ENCODE measurements around the gene ADAMTS17. TPM values are rescaled to one million over a fixed set of nuclear protein-coding genes. Genes with fewer than 3 reads are reported as not detected.

The ADAMTS17 gene
- total RNA-seq, 1 donor = 7.6 TPM

- H3K27me3 ChIP-seq (ENCODE audit: insufficient read depth, low read length) = no peaks in the 10 kb centered on the region
- H3K9me3 ChIP-seq (ENCODE audit: low read depth, low read length) = no peaks in the 10 kb centered on the region
- H3K4me1 ChIP-seq (ENCODE audit: insufficient read depth, low read length) = no peaks in the 10 kb centered on the region
- no peak overlapping the region for H3K4me3 ChIP-seq (ENCODE audit: low read length)
Measured at GRCh38 chr15:100244796-100245486, 96.8 kb downstream of the ADAMTS17 start.

GRCh38 chr15:100242989-100243388 lies 98.8 kb downstream of the ADAMTS17 start:
- Histone ChIP-seq H3K4me1 (ENCODE audit: insufficient read depth, low read length) (no peaks in the 10 kb centered on the region), H3K9me3 (ENCODE audit: low read depth, low read length) (no peaks in the 10 kb centered on the region), H3K4me3 (ENCODE audit: low read length) (no peak overlapping the region), H3K27me3 (ENCODE audit: insufficient read depth, low read length) (no peaks in the 10 kb centered on the region)

- Histone ChIP-seq H3K4me3 (ENCODE audit: low read length) (no peak overlapping the region), H3K4me1 (ENCODE audit: insufficient read depth, low read length) (no peaks in the 10 kb centered on the region), H3K9me3 (ENCODE audit: low read depth, low read length) (no peaks in the 10 kb centered on the region), H3K27me3 (ENCODE audit: insufficient read depth, low read length) (no peaks in the 10 kb centered on the region)
Measured at GRCh38 chr15:100241572-100242482, 99.9 kb downstream of the ADAMTS17 start.

GRCh38 chr15:100236981-100237720 lies 104.6 kb downstream of the ADAMTS17 start:
- no peaks in the 10 kb centered on the region for H3K9me3 ChIP-seq (ENCODE audit: low read depth, low read length)
- H3K4me3 ChIP-seq (ENCODE audit: low read length) = no peak overlapping the region
- H3K4me1 ChIP-seq (ENCODE audit: insufficient read depth, low read length) = no peaks in the 10 kb centered on the region
- H3K27me3 ChIP-seq (ENCODE audit: insufficient read depth, low read length) = no peaks in the 10 kb centered on the region

- Histone ChIP-seq H3K27me3 (ENCODE audit: insufficient read depth, low read length) (no peaks in the 10 kb centered on the region), H3K9me3 (ENCODE audit: low read depth, low read length) (no peaks in the 10 kb centered on the region), H3K4me1 (ENCODE audit: insufficient read depth, low read length) (peaks cover 3% of the 10 kb centered on the region), H3K4me3 (ENCODE audit: low read length) (no peak overlapping the region)
Measured at GRCh38 chr15:100235030-100235617, 106.7 kb downstream of the ADAMTS17 start.

- H3K4me3 ChIP-seq (ENCODE audit: low read length) = no peak overlapping the region
- no peaks in the 10 kb centered on the region for H3K9me3 ChIP-seq (ENCODE audit: low read depth, low read length)
- no peaks in the 10 kb centered on the region for H3K27me3 ChIP-seq (ENCODE audit: insufficient read depth, low read length)
- H3K4me1 ChIP-seq (ENCODE audit: insufficient read depth, low read length) = peaks cover 9% of the 10 kb centered on the region
Measured at GRCh38 chr15:100234158-100235029, 107.4 kb downstream of the ADAMTS17 start.

- peaks cover 9% of the 10 kb centered on the region for H3K4me1 ChIP-seq (ENCODE audit: insufficient read depth, low read length)
- no peak overlapping the region for H3K4me3 ChIP-seq (ENCODE audit: low read length)
- no peaks in the 10 kb centered on the region for H3K27me3 ChIP-seq (ENCODE audit: insufficient read depth, low read length)
- H3K9me3 ChIP-seq (ENCODE audit: low read depth, low read length) = no peaks in the 10 kb centered on the region
Measured at GRCh38 chr15:100230784-100231183, 111.0 kb downstream of the ADAMTS17 start.

- Histone ChIP-seq H3K27me3 (ENCODE audit: insufficient read depth, low read length) (no peaks in the 10 kb centered on the region), H3K4me1 (ENCODE audit: insufficient read depth, low read length) (peaks cover 9% of the 10 kb centered on the region), H3K4me3 (ENCODE audit: low read length) (no peak overlapping the region)
Measured at GRCh38 chr15:100229181-100230163, 112.3 kb downstream of the ADAMTS17 start.

GRCh38 chr15:100227781-100228180 lies 114.0 kb downstream of the ADAMTS17 start:
- no peaks in the 10 kb centered on the region for H3K9me3 ChIP-seq (ENCODE audit: low read depth, low read length)
- peaks cover 9% of the 10 kb centered on the region for H3K4me1 ChIP-seq (ENCODE audit: insufficient read depth, low read length)
- H3K4me3 ChIP-seq (ENCODE audit: low read length) = no peak overlapping the region
- H3K27me3 ChIP-seq (ENCODE audit: insufficient read depth, low read length) = no peaks in the 10 kb centered on the region

More at GRCh38 chr15:100229181-100230163, 112.3 kb downstream of the ADAMTS17 start:
- no peaks in the 10 kb centered on the region for H3K9me3 ChIP-seq (ENCODE audit: low read depth, low read length)

- no peak overlapping the region for H3K4me3 ChIP-seq (ENCODE audit: low read length)
- H3K9me3 ChIP-seq (ENCODE audit: low read depth, low read length) = no peaks in the 10 kb centered on the region
- H3K4me1 ChIP-seq (ENCODE audit: insufficient read depth, low read length) = peaks cover 9% of the 10 kb centered on the region
- H3K27me3 ChIP-seq (ENCODE audit: insufficient read depth, low read length) = no peaks in the 10 kb centered on the region
Measured at GRCh38 chr15:100226107-100226506, 115.7 kb downstream of the ADAMTS17 start.

GRCh38 chr15:100224206-100225185 lies 117.3 kb downstream of the ADAMTS17 start:
- Histone ChIP-seq H3K4me1 (ENCODE audit: insufficient read depth, low read length) (no peaks in the 10 kb centered on the region), H3K27me3 (ENCODE audit: insufficient read depth, low read length) (no peaks in the 10 kb centered on the region), H3K4me3 (ENCODE audit: low read length) (no peak overlapping the region), H3K9me3 (ENCODE audit: low read depth, low read length) (no peaks in the 10 kb centered on the region)

GRCh38 chr15:100222349-100222715 lies 119.4 kb downstream of the ADAMTS17 start:
- no peak overlapping the region for H3K4me3 ChIP-seq (ENCODE audit: low read length)
- no peaks in the 10 kb centered on the region for H3K9me3 ChIP-seq (ENCODE audit: low read depth, low read length)

More at GRCh38 chr15:100222349-100222715, 119.4 kb downstream of the ADAMTS17 start:
- Histone ChIP-seq H3K27me3 (ENCODE audit: insufficient read depth, low read length) (no peaks in the 10 kb centered on the region), H3K4me1 (ENCODE audit: insufficient read depth, low read length) (no peaks in the 10 kb centered on the region)
